Measurements from ENCODE around the gene GRM7.

The GRM7 gene

DNA sequence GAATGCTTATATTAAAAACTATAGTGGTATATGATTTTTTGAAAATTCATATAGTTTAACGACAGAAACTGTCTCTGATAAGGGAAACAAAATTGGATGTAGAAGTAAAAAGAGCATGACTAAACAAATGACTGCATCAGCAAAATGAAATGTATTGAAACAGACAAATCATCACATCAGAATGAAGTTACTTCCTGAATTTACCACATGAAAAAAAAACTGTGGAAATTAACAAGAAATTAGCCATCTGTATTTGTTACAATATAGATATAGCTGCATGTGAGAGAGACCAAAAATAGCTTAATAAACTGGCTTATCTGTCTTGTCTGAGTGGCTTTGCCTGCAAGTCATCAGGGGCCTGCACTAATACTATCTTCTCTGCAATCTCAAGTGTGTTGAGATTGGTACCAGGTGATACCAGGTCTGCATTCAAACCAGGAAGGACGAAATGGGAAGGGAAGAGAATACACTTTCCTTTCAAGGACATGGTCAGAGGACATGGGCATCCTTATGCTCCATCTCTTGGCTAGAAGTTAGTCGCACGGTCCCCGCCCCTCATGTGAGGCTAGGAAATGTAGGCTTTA, 388.7 kb downstream of the GRM7 start:
- DNase-seq: no peak

DNA sequence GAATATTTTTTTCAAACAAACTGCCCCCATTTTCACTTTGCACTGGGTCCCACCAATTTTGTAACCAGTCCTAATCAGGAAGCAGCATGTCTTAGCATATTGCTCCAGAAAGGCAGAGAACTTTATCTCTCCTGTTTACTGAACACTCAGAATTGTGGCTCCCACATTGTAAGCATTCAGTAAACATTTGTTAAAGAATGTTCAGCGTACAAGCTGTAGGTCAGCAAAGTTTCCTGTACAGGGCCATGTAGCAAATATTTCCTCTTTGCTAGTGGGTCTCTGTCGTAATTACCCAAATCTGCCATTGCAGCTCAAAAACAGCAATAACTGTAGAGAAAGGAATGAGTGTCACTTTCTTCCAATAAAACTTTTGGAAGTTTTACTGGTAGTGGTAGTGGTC, 393.3 kb downstream of the GRM7 start:
- no peak for DNase-seq

DNA sequence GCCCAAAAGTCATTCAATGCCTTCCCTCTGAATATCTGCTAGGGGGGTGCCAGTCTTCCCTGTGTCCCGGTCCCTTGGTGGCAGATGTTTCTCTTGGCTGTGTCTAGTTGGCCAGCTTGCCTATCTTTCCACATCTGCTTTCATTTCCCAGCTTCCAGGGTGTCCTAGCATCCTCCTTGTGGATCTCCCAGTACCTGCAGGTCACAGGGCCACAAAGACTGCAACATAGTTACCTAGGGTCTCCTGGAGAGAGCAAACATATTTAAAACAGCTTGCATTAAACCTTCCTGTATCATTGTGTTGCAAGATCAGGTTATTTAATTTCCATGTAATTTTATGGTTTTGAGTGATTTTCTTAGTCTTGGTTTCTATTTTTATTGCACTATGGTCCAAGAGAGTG, 400.1 kb downstream of the GRM7 start:
- DNase-seq: no peak

DNA sequence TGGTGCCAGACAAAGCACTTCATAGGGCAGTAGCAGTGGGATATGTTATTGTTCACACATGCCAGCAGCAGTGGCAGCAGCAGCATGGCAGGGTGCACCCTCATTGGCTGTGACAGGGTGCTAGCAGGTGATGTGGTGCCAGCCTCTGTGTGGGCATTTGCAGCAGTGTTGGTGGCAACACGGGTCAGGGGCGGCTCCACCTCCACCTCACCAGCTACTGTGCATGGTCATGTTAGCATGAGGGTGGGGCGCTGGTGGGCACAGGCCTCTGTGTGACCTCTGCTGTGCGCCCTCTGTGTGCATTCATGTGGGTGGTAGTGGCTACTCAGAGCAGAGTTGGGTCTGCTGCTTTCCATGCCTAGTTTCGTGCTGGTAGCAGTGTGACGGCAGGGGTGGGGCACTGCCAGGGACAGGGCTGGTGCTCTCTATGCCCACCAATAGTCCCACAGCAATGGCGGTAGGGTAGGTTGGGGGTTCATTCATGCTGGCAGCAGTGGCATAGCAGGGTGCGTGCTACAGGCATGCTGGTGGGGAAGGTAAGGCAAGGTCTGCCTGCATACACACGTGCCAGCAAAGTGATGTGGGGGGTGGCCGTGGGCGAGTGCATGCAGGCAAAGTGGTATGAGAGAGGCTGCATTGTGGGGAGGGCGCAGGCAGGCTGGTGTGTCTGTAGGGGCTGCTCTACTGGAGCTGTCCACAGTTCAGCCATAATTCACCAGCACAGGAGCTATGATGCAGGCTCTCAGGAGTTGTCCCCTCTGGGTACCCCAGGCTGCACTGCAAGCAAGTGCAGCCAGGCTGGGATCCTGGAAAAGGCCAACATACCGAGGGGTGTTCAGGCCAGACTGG, 402.7 kb downstream of the GRM7 start:
- DNase-seq: no peak

DNA sequence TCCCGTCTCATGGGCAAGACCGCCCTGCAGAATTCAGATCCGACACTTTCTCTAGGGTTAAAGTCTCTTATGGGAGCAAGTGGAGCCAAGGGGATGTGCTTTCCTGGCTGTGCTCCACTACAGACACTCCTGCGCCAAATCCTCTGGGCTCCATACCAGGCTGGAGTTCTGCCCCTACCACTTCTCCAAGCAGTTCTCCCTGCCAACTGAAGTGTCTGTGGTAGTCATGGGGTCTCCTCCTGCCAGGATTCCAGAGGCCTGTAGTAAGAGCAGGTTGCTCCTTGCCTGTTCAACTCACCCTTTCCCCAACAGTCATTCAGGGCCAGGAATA, 403.2 kb downstream of the GRM7 start:
- DNase-seq: no peak

DNA sequence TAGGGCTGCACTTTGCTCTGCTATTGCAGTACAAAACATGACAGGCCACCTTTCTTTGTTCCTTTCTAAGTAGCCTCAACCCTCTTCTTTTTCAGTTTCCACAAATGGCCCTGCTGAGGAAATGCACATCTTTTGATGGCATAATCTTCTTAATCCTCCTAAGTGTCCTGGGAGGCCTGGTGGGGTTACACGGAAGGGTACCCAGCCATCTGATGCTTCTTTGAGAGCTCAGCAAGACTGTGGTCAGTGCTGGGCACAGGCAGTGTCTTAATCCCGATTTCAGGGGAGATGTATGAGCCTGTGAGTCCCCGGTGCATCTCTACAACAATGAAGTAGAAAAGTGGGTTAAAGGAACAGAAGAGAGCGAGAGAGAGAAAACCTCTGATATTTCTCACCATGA, 404.8 kb downstream of the GRM7 start:
- DNase-seq: no peak

DNA sequence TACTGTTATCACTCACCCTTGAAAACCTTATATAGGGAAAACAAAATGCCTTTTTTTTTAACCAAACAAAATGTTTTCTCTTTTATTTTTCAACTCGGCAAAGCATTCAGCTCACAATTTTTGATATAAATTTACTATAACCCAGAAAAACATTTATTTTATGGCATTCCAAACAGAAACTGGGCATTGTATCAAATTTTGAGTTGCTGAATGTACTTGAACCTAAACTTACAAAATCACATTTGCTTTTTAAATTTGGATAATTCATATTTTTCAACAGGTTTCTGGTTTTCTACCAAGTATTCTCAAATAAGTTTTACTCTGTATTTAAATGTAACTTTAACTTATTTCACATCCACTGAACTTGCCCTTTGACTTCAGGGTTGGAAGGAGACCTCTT, 405.6 kb downstream of the GRM7 start:
- DNase-seq: no peak

DNA sequence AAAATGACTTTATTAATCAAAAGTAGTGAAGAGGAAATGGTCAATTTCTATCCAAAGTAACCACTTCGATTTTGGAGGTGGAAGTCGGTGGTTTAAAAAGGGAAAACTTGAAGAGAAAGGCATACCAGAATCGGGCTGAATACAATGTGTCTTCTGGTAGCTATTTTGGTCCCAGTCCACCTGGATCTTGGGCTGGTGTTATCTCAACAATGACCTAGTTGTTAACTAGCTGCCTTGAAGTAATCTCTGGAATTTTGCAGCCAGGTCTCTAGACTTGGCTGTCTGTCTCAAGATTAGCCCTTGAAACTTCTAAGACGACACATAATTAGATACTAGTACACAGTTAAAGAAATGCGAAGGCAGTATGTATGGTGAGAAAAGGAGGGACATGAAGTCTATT, 409.8 kb downstream of the GRM7 start:
- no peak for DNase-seq

DNA sequence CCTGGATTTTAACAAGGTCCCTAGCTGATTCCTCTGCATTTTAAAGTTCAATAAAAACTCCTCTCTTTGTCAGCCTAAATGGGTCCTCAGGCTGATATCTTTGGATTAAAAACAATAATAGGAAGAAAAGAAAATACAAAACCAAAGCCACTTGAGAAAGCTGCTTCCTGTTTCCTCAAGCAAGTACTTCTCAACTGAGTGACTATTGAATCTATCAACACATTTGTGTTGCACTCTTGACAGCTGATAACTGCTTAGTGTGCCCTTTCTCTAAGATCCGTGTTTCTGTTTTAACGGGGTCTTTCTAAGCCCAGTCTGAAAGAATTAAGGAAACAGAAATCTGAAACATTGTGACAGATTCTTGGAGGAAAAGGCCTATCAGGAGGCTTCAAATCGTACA, 410.7 kb downstream of the GRM7 start:
- DNase-seq: no peak

DNA sequence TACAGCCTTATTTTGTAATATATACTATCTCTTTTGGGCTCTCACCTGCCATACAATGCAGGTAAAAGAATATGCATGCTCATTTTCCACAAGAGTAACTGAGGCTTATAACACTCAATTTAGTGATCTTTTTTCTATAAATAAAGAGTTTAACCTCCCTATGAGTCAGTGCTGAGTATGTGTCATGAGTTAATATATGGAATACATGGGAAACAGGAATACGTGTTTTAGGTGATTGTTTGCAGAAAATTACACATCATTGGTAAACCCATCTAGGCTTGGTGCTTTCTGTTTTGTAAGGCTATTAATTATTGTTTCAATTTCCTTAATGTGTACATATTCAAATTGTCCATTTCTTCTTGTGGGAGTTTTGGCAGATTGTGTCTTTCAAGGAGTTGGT, 411.3 kb downstream of the GRM7 start:
- DNase-seq: no peak

DNA sequence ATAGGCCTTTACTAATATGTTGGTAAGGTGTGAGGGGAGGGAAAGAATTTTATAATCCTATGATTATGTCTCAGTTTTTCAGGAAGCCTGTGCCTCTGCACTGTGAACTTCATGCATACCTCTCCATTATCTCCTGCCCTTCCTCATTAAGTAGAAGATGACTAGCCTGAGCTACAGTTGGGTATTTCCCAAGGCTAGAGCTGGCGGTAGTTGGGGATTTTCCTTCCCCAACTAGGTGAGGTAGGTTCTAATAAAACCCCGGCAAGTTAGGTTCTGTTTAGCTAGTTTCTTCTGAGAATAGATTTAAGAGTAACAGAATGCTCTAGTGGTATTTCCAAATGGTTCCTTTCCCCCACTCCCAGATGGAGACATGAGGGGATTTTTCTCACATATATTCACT, 414.5 kb downstream of the GRM7 start:
- DNase-seq: no peak

DNA sequence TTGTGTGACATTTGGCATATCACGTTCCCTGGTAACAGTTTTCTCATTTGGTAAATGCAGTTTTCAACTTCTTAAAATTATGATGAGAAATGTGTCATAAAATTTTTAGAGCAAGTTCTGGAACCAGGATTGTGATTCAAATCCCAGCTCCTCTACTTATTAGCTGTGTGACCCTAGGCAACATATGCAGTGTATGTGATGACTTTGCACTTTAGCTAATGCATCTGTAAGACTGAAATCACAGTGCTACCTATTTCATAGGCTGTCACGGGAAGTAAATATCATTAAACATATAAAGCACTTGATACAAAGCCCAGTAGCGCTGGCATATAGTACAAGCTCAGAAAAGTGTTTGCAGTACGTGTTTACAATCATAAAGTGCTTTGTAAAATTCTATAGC, 419.4 kb downstream of the GRM7 start:
- no peak for DNase-seq

DNA sequence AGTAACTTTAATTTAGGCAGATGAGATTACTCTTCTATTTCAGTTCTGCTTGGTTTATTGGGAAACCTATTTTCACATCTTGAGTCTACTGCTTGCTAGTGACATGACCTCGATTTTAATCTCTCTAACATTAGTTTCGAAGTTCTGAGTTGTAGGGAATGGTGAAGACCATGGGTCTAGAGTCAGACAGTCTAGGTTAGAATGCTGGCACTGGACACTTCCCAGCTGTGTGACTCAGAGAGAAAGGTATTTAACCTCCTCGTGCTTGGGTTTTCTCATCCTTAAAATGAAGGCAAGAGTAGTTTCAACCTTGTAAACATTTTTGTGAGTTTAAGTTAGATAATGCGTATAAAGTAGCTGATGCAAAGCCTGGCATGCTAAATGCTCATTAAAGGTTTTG, 422.1 kb downstream of the GRM7 start:
- DNase-seq: no peak

DNA sequence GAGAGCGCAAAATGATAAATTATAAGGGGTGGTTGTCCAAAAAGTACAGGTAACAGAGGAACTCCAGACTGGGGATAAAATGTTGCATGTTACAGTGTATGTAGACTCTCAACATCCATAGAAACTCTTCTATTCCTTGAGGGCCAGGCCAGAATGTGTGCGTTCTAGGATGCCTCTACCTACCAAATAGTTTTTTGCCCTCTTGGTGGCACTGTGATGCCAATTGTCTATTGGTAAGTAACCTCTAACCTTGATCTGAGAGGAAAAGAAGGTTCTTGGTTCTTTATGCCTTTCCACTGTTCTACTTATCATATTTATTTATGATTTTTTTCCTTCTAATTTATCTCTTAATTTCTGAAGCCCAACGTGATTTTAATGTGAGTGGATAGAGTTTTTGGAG, 424.6 kb downstream of the GRM7 start:
- no peak for DNase-seq

DNA sequence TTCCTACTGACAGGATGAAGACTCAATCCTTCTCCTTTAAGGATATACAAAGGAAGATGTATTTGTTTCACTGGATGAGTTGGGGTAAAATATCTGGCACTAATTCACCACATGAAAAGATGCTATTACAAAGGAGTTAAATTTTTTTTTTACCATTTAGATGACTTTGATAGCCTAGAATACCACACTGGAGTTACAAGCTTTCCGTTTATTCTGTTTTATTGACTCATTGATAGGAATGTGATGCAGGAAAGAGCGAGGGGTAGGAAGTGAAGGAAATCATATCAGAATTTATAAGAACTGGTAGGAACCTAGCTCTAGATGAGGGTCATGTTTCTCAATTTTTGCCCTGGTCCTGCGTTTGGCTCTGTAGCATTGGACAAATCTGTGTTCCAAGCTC, 427.2 kb downstream of the GRM7 start:
- no peak for DNase-seq

DNA sequence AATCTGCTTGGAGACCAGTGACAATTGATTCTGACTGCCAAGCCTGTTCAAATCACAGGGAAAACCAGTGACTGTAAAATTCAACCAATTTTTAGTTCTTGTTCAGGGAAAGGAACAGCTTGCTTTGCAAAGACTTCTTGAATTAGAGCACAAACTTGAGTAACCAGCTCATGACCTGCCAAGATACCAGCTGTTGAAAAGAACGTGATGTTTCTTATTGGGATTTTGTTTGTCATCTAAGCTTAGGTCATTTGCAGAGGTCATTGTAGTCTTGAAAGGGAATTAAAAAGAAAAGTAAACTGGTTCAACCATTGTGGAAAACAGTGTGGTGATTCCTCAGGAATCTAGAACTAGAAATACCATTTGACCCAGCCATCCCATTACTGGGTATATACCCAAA, 428.2 kb downstream of the GRM7 start:
- no peak for DNase-seq

DNA sequence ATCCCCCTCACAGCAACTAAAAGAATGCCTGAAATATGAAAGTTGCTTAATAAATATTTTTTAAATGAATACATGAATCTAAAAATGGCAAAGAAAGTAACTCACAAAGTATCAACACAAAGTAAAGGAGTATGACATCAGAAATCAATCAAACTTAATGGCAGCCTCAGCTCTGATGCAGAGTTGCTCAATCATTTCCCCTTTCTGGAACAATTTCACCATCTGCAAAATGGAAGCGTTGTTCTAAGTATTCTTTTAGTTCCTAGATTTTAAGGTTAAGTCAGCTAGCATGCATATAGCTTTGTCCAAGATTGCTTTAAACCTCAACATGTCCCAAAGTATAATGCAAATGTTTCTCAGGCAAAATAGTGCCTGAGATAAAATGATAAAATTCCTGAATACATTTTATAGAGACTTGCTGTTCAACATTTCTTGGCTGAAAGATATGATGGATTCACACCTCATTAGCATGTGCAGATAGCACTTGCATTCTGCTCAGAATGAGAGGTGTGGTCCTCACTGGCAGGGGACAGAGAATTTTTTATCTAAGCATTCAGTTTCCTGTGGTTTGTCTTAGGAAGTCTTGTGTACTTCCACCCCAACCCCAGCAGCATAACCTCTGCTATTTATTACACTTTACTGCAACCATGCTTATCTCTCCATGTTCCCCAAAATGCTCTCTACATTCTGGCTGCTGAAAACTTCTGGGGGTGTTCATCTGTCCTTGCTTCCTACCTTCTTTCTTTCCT, 429.3 kb downstream of the GRM7 start:
- no peak for DNase-seq

DNA sequence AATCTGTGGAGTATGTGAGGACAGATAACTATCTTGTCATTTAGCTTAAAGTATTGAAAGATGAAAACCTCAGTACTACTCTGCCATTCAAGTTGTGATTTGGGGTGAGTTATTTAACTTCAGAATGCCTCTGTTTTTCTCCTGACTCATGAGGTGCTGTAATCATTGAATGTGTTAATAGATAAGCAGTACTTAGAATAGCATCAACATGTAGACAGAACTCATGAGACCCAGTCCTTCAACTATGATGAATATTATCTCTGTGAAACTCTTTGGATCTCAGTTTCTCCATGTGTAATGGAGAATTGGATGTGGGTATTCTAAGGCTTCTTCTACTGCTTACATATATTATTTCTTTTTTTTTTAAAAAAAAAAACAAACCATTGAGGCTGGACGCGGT, 431.4 kb downstream of the GRM7 start:
- DNase-seq: no peak

DNA sequence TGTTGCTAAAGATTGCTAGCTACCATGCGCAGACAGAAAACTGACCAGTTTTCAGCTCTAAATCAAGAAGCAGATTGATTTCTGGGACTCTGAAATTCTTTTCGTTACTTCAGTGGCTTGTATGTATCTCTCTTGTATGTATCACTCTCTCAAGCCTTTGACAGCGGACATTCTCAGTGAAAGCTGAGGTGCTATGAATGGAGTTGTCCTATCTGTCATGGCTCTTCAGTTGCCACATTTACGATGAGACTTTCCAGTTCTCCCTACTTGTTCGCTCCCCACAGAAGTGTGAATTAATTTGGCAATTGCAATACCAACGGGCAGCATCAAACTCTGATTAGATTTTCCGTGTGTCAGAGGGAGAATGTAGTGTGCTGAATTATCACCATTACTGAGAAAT, 432.4 kb downstream of the GRM7 start:
- no peak for DNase-seq

DNA sequence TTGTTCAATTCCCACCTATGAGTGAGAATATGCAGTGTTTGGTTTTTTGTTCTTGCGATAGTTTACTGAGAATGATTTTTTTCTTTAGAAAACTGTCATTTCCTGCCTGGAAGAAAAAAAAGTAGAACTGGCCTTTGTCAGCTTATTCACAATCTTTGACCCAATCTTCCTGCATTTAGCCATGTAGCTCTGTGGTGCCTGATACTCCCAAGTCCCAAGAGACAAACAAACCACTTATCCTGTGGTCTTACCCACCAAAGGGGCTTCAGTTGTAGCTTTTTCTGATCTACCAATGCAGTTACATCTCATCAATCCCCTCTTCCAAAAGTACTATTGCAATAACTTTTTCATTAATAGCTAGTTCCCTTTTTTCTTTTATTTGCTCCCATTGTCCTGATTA, 444.6 kb downstream of the GRM7 start:
- no peak for DNase-seq

DNA sequence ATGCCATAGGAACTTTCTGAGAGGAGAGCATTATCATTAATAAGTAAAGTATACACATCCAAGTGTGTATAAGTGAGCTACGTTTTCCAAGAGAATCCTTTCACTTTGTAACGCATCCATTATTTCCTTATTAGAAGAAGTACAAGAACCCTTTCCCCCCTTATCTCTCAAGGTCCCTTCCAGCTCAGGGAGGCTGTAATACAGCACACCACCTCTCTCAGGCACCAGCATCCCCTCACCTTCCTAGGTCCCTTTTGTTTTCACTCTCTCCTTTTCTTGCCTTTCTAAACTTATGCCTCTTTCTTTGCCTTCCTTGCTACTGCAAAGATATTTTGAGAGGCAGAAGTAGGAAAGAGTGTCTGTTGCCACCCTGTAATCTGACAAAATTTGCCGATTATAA, 446.0 kb downstream of the GRM7 start:
- no peak for DNase-seq

DNA sequence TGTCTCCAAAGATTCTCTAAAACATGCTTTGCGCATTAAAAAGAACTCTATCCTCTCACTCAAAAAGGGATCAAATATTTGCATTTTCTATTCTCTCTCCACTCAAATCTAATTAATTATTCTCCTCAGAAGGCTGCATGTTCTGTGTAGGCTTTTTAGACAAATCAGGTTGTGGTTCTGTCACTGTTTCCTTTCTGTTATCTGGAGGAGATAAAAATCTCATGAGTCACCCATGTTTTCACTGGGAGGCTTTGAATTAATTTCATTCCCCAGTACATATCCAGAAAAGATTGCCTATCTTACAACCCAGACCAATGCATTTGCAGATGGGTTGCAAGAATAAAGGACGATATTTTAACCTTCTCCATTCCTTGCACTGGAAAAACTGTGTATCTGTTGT, 446.5 kb downstream of the GRM7 start:
- DNase-seq: no peak

DNA sequence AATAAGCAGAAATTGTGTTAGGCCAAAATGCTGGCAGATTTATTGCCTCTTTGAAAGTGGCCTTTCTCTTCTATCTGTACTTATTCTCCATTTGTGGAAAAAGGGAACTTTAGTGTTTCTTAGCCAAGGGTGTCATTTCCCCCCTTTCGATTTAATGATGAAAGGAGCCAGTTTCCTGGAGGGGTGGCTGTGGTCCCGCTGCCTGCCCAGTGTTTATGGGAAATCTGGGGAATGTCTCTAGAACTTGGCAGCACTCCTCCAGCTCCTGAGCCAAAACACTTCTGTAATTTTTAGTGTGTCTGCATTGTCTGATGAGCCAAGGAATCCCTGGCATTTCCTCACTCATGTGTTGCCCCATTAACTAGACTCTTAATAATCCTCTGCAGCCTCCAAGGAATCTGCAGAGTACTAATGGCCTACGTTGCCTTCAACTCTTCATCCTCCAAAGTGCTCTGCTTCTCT, 448.8 kb downstream of the GRM7 start:
- DNase-seq: no peak

DNA sequence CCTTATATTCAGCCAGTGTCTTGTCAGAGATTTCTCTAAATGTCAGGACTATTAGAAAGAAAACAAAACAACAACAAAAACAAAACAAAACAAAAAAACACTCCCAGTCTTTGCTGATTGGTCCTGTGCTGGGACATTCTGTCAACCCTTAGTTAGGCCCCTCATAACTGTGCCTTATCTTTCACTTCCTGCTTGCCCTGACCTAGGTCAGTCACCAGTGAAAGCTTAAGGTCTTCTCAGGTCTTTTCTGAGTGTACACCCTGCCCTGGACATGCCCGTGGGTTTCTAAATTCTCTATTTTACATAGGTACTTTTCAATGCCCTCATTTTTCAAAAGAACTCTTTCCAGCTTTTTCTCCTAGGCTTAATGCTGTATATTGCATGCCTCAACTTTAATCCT, 454.1 kb downstream of the GRM7 start:
- DNase-seq: no peak

All from activated CD8-positive, alpha-beta memory T cell treated with anti-CD3 and anti-CD28 coated beads for 24 hours (primary cell).